IMR-90 (cell line): ENCODE measurements around the gene ANXA4. TPM values are rescaled to one million over a fixed set of nuclear protein-coding genes. Genes with fewer than 3 reads are reported as not detected.

Experiments
- ATAC-seq: fragments of 200-7000 bp; cut with Tn5 transposase; 2 replicates; pipeline ENCODE4 v1.9.1; 2020; ENCODE audit warnings: low read depth, mild to moderate bottlenecking, moderate library complexity
- BruUV-seq: library from RNA; stranded (reverse); fragments of 400-500 nt; replicated peaks from 2 replicates; lab custom pipeline; 2021; lab: Mats Ljungman, UMichigan
- CTCF ChIA-PET: fragments of 300-600 bp; formaldehyde crosslinking; extraction: SDS; loops from one replicate; lab custom pipeline; 2021; ENCODE audit warnings: antibody characterized with exemption; lab: Yijun Ruan, JAX
- POLR2A ChIA-PET: fragments of 300-600 bp; sonication (Branson Sonifier 250); formaldehyde crosslinking; loops from one replicate; lab custom pipeline; 2022; ENCODE audit warnings: antibody characterized with exemption; ENCODE audit not compliant: unreplicated experiment; lab: Charles Lee
- DNase-seq: peaks from one replicate; pipeline ENCODE4 v3.0.0; 2013
- H2AFZ ChIP-seq: replicated peaks from 2 replicates; pipeline ENCODE3; 2013; ENCODE audit warnings: low read length, mild to moderate bottlenecking; ENCODE audit not compliant: poor library complexity
- H2AK5ac ChIP-seq: 2 replicates; pipeline ENCODE4 v1.6.1; 2013; ENCODE audit warnings: low read depth, low read length, inconsistent platforms
- H2AK9ac ChIP-seq: replicated peaks from 2 replicates; pipeline ENCODE3; 2013; ENCODE audit warnings: mild to moderate bottlenecking, low read depth, low read length, moderate library complexity; ENCODE audit not compliant: poor library complexity
- H2BK120ac ChIP-seq: 2 replicates; pipeline ENCODE4 v1.6.1; 2013; ENCODE audit warnings: low read depth, low read length, inconsistent platforms
- H2BK15ac ChIP-seq: 3 replicates; pipeline ENCODE4 v1.6.1; 2013; ENCODE audit warnings: low read depth, low read length, inconsistent platforms
- H2BK20ac ChIP-seq: 2 replicates; pipeline ENCODE4 v1.6.1; 2013; ENCODE audit warnings: low read depth, mild to moderate bottlenecking, inconsistent platforms, low read length, moderate library complexity
- H2BK5ac ChIP-seq: 2 replicates; pipeline ENCODE4 v1.6.1; 2013; ENCODE audit warnings: mild to moderate bottlenecking, low read depth, low read length, inconsistent platforms; ENCODE audit not compliant: poor library complexity, severe bottlenecking
- H3K14ac ChIP-seq: replicated peaks from 2 replicates; pipeline ENCODE4 v1.6.1; 2013; ENCODE audit warnings: low read depth, low read length, inconsistent platforms
- H3K18ac ChIP-seq: 2 replicates; pipeline ENCODE4 v1.6.1; 2013; ENCODE audit warnings: low read depth, low read length, control low read depth
- H3K23ac ChIP-seq: 2 replicates; pipeline ENCODE4 v1.6.1; 2013; ENCODE audit warnings: low read depth, low read length, inconsistent platforms
- H3K27ac ChIP-seq: 2 replicates; pipeline ENCODE4 v1.5.1; 2013; ENCODE audit warnings: mild to moderate bottlenecking, control low read depth, low read length; ENCODE audit not compliant: insufficient read depth
- H3K27me3 ChIP-seq: 2 replicates; pipeline ENCODE4 v1.6.1; 2013; ENCODE audit warnings: low read length; ENCODE audit not compliant: control insufficient read depth, insufficient read depth
- H3K36me3 ChIP-seq: 2 replicates; pipeline ENCODE4 v1.6.1; 2013; ENCODE audit warnings: low read length, mixed read lengths; ENCODE audit not compliant: control insufficient read depth, insufficient read depth
- H3K4ac ChIP-seq: 2 replicates; pipeline ENCODE4 v1.6.1; 2013; ENCODE audit warnings: low read depth, low read length, inconsistent platforms
- H3K4me1 ChIP-seq: 2 replicates; pipeline ENCODE4 v1.6.1; 2013; ENCODE audit warnings: low read length, mixed read lengths; ENCODE audit not compliant: control insufficient read depth, insufficient read depth
- H3K4me2 ChIP-seq: 2 replicates; pipeline ENCODE4 v1.6.1; 2013; ENCODE audit warnings: low read depth, mild to moderate bottlenecking, control low read depth, low read length, moderate library complexity
- H3K4me3 ChIP-seq: 2 replicates; pipeline ENCODE4 v1.5.1; 2013; ENCODE audit warnings: low read depth, mild to moderate bottlenecking, control low read depth, low read length, moderate library complexity; ENCODE audit not compliant: insufficient read depth
- H3K56ac ChIP-seq: 2 replicates; pipeline ENCODE4 v1.6.1; 2013; ENCODE audit warnings: low read length, inconsistent platforms; ENCODE audit not compliant: insufficient read depth; ENCODE audit errors: extremely low read depth
- H3K79me1 ChIP-seq, 2 experiments: 2 replicates each; pipeline ENCODE4 v1.6.1; 2013; ENCODE audit warnings: low read length in 2 of 2, inconsistent platforms in 1 of 2, low read depth in 1 of 2
- H3K9ac ChIP-seq: 2 replicates; pipeline ENCODE4 v1.6.1; 2013; ENCODE audit warnings: low read depth, low read length, control low read depth
- H3K9me1 ChIP-seq: 2 replicates; pipeline ENCODE4 v1.6.1; 2013; ENCODE audit warnings: low read length, inconsistent platforms; ENCODE audit not compliant: insufficient read depth
- H3K9me3 ChIP-seq: 2 replicates; pipeline ENCODE4 v1.6.1; 2013; ENCODE audit warnings: low read length; ENCODE audit not compliant: control insufficient read depth, insufficient read depth
- H4K20me1 ChIP-seq: 2 replicates; pipeline ENCODE4 v1.6.1; 2013; ENCODE audit warnings: low read length, inconsistent platforms; ENCODE audit not compliant: insufficient read depth
- H4K5ac ChIP-seq: 2 replicates; pipeline ENCODE4 v1.6.1; 2013; ENCODE audit warnings: mild to moderate bottlenecking, low read depth, low read length, control low read depth
- H4K8ac ChIP-seq, 2 experiments: 2 replicates each; pipeline ENCODE4 v1.6.1; 2013; ENCODE audit warnings: low read depth in 2 of 2, low read length in 2 of 2, control low read depth in 1 of 2, inconsistent platforms in 1 of 2
- H4K91ac ChIP-seq: 2 replicates; pipeline ENCODE4 v1.6.1; 2013; ENCODE audit warnings: low read depth, low read length, inconsistent platforms; ENCODE audit not compliant: insufficient read depth
- BHLHE40 ChIP-seq: fragments of 150-350 bp; IDR thresholded peaks from 2 replicates; pipeline ENCODE4 v1.6.1; 2016; ENCODE audit warnings: mild to moderate bottlenecking, low read depth, low read length
- CEBPB ChIP-seq: IDR thresholded peaks from 2 replicates; pipeline ENCODE4 v1.6.1; 2012; ENCODE audit warnings: low read depth, low read length, improper control_type of control experiment
- CHD1 ChIP-seq: IDR thresholded peaks from 2 replicates; pipeline ENCODE4 v1.6.1; 2012; ENCODE audit warnings: low read depth, low read length, improper control_type of control experiment
- CTCF ChIP-seq: conservative IDR thresholded peaks from 2 replicates; pipeline ENCODE4 v1.5.1; 2012; ENCODE audit warnings: mild to moderate bottlenecking, low read depth, low read length, improper control_type of control experiment
- ELK1 ChIP-seq: fragments of 150-350 bp; IDR thresholded peaks from 2 replicates; pipeline ENCODE4 v1.6.1; 2016; ENCODE audit warnings: low read depth, mild to moderate bottlenecking, low read length, moderate library complexity, borderline replicate concordance
- FOS ChIP-seq: fragments of 150-350 bp; IDR thresholded peaks from 2 replicates; pipeline ENCODE4 v1.6.1; 2016; ENCODE audit warnings: low read depth, low read length
- MAFK ChIP-seq: IDR thresholded peaks from 2 replicates; pipeline ENCODE4 v1.6.1; 2012; ENCODE audit warnings: low read depth, low read length, improper control_type of control experiment
- MAZ ChIP-seq: IDR thresholded peaks from 2 replicates; pipeline ENCODE4 v1.6.1; 2012; ENCODE audit warnings: low read depth, mild to moderate bottlenecking, low read length, improper control_type of control experiment, moderate library complexity, borderline replicate concordance
- MXI1 ChIP-seq: IDR thresholded peaks from 2 replicates; pipeline ENCODE4 v1.6.1; 2012; ENCODE audit warnings: low read depth, mild to moderate bottlenecking, low read length, moderate library complexity, borderline replicate concordance
- NFE2L2 ChIP-seq: fragments of 150-350 bp; IDR thresholded peaks from 2 replicates; pipeline ENCODE4 v1.6.1; 2016; ENCODE audit warnings: low read depth, mild to moderate bottlenecking, low read length
- POLR2A ChIP-seq: IDR thresholded peaks from 2 replicates; pipeline ENCODE4 v1.6.1; 2012; ENCODE audit warnings: mild to moderate bottlenecking, low read depth, low read length
- RAD21 ChIP-seq: IDR thresholded peaks from 2 replicates; pipeline ENCODE4 v1.6.1; 2012; ENCODE audit warnings: low read length, improper control_type of control experiment
- RCOR1 ChIP-seq: IDR thresholded peaks from 2 replicates; pipeline ENCODE4 v1.6.1; 2012; ENCODE audit warnings: mild to moderate bottlenecking, low read length, improper control_type of control experiment; ENCODE audit not compliant: insufficient replicate concordance
- RFX5 ChIP-seq: IDR thresholded peaks from 2 replicates; pipeline ENCODE4 v1.8.0; 2012; ENCODE audit warnings: low read depth, mild to moderate bottlenecking, low read length, moderate library complexity
- USF2 ChIP-seq: fragments of 150-350 bp; IDR thresholded peaks from 2 replicates; pipeline ENCODE4 v1.6.1; 2017; ENCODE audit warnings: mild to moderate bottlenecking, antibody characterized with exemption, low read length, low read depth
- WGBS, 2 experiments: methylation state at CpG; one replicate each; pipeline versions ENCODE4 v1.1.5 to v1.1.7; 2013; ENCODE audit warnings: missing lambda C conversion rate in 2 of 2; ENCODE audit not compliant: insufficient read length in 1 of 2; ENCODE audit errors: extremely low coverage in 2 of 2; 5-methylcytosine and 5-hydroxymethylcytosine counted together
- dilution Hi-C: fragments of 300-500 bp; cut with HindIII; formaldehyde crosslinking; loops from one replicate; pipeline ENCODE4 v1.14.3; 2018; ENCODE audit warnings: low sequenced_read_pairs; ENCODE audit not compliant: unreplicated experiment
- in situ Hi-C: fragments of 300-500 bp; cut with MboI; formaldehyde crosslinking; loops from 3 replicates; pipeline ENCODE4 v1.14.3; 2019; ENCODE audit warnings: low sequenced_read_pairs, inconsistent platforms, mixed read lengths
- intact Hi-C: fragments of 100-400 bp; cut with micrococcal nuclease; formaldehyde crosslinking; loops from 2 replicates; pipeline ENCODE4 v1.10.0; 2022
- polyA plus RNA-seq, 3 experiments: library from polyadenylated mRNA; depleted of rRNA; stranded (reverse); fragments of >200 nt; gene quantifications; 2 replicates each; pipeline ENCODE4 v1.2.3, GENCODE V29; 2012; ENCODE audit warnings: low replicate concordance in 1 of 3
- total RNA-seq: library from RNA; depleted of rRNA; stranded (reverse); fragments of >200 nt; gene quantifications from 2 replicates; pipeline ENCODE4 v1.2.3, GENCODE V29; 2012

The ANXA4 gene
- total and polyA plus RNA-seq, 2 of the 4 experiments (the other 2 are of a cell fraction) = 22.2 to 72.0 TPM

- Histone ChIP-seq H2BK15ac (no peak overlapping the region), H2AK9ac (no peak overlapping the region), H4K5ac (no peak overlapping the region; the same call in 1 of the 2 replicates), H3K4me1 (peaks cover 10% of the 10 kb centered on the region), H3K79me1 (peaks cover 0 to 7% of the 10 kb centered on the region in 2 experiments; a peak in 1 of 4 replicates), H3K56ac (no peak overlapping the region; the same call in 1 of the 2 replicates), H3K27me3 (no peaks in the 10 kb centered on the region), H2AK5ac (no peak overlapping the region), H4K20me1 (no peaks in the 10 kb centered on the region), H3K4ac (peak overlapping the region; percentile 51), H3K9me1 (peaks cover 7% of the 10 kb centered on the region; the same call in 1 of the 2 replicates), H3K36me3 (peaks cover 3% of the 10 kb centered on the region), H3K23ac (peak overlapping the region; percentile 66; the same call in 1 of the 2 replicates), H2BK120ac (peak overlapping the region; percentile 58; the same call in 1 of the 2 replicates), H4K91ac (no peak overlapping the region), H3K9me3 (no peaks in the 10 kb centered on the region), H3K4me3 (no peak overlapping the region), H3K14ac (peak overlapping the region; percentile 86; the same call in 1 of the 2 replicates), H2BK5ac (no peak overlapping the region), H3K27ac (no peak overlapping the region), H3K18ac (no peak overlapping the region), H2AFZ (no peak overlapping the region), H4K8ac (peak overlapping the region in 1 of 2 experiments; percentile 52; a peak in 1 of 4 replicates), H3K4me2 (peak overlapping the region; percentile 73; the same call in 1 of the 2 replicates), H3K9ac (no peak overlapping the region), H2BK20ac (0 out of 2 replicates have a peak overlapping the region, but pooled peaks have one; percentile 50)
- no peak for DNase-seq
- CTCF ChIA-PET = interaction anchor here (1.3 kb wide), 1 partner anchor 26 kb away, joined by 3 read pairs; no protein-coding TSS in a partner anchor
- in situ Hi-C loops = no loop called here
- intact Hi-C loops = no loop called here
- POLR2A ChIA-PET = no interaction called here
- no peak for ATAC-seq
- no peak for TF ChIP-seq MAZ
- TF ChIP-seq CTCF = no peak
- no peak for TF ChIP-seq ELK1
- TF ChIP-seq RCOR1 = no peak
- no peak for TF ChIP-seq FOS
- no peak for TF ChIP-seq CHD1
- TF ChIP-seq POLR2A = no peak
- no peak for TF ChIP-seq RAD21
- no peak for TF ChIP-seq MXI1
- TF ChIP-seq CEBPB = no peak
- TF ChIP-seq RFX5 = no peak
- no peak for TF ChIP-seq USF2
- TF ChIP-seq NFE2L2 = no peak
- TF ChIP-seq BHLHE40 = no peak
- TF ChIP-seq MAFK = no peak
- dilution Hi-C loops = no loop called here
- BruUV-seq = no TSS peak
- no CpG with 5 or more reads among the region's 1 CpG for WGBS, 2 experiments
Measured at GRCh38 chr2:69790601-69790959, 48.6 kb downstream of the ANXA4 start.
